ENCODE data around the gene SOAT2. TPM values are rescaled to one million over a fixed set of nuclear protein-coding genes. Genes with fewer than 3 reads are reported as not detected.

SOAT2 gene
- polyA plus RNA-seq (2013, experiment 1 of 2): not detected
- polyA plus RNA-seq (2013, experiment 2 of 2): not detected

- H3K9me3 ChIP-seq (ENCODE audit: control insufficient read depth, low read length): no peaks in the 10 kb centered on the region
- H3K27ac ChIP-seq (ENCODE audit: low read depth, low read length, severe bottlenecking): peak within 1 kb of the TSS; percentile 66
- H3K4me1 ChIP-seq (ENCODE audit: control insufficient read depth, insufficient read depth, low read length, poor library complexity, severe bottlenecking): peaks cover 26% of the 10 kb centered on the region
- no peak within 1 kb of the TSS for H3K4me3 ChIP-seq (ENCODE audit: extremely low read depth, insufficient read depth, low read length, poor library complexity, severe bottlenecking)
- no peaks in the 10 kb centered on the region for H3K36me3 ChIP-seq (ENCODE audit: control insufficient read depth, insufficient read depth, low read length)
- WGBS, 2 experiments (ENCODE audit: insufficient coverage in 2 of 2): 86 to 87% methylated on average over 9 to 20 of the region's 23 CpGs
Measured at GRCh38 chr12:53102883-53103807, at the start of gene SOAT2. TSS of gene SOAT2 (plus strand) at chr12:53103486. CDS start at chr12:53103578, 92 bp downstream.

- 1 to 4% methylated on average over 12 to 38 of the region's 48 CpGs for WGBS, 2 experiments (ENCODE audit: insufficient coverage in 2 of 2)
- H3K9me3 ChIP-seq (ENCODE audit: control insufficient read depth, low read length): no peaks in the 10 kb centered on the region
- peaks cover 43% of the 10 kb centered on the region for H3K4me1 ChIP-seq (ENCODE audit: control insufficient read depth, insufficient read depth, low read length, poor library complexity, severe bottlenecking)
- peak overlapping the region; percentile 65 for H3K4me3 ChIP-seq (ENCODE audit: extremely low read depth, insufficient read depth, low read length, poor library complexity, severe bottlenecking)
- H3K27ac ChIP-seq (ENCODE audit: low read depth, low read length, severe bottlenecking): peak overlapping the region; percentile 36
- peaks cover 4% of the 10 kb centered on the region for H3K36me3 ChIP-seq (ENCODE audit: control insufficient read depth, insufficient read depth, low read length)
Measured at GRCh38 chr12:53054112-53054878, 49.0 kb upstream of the SOAT2 start.

- Histone ChIP-seq H3K4me1 (ENCODE audit: control insufficient read depth, insufficient read depth, low read length, poor library complexity, severe bottlenecking) (peaks cover 32% of the 10 kb centered on the region), H3K9me3 (ENCODE audit: control insufficient read depth, low read length) (no peaks in the 10 kb centered on the region), H3K27ac (ENCODE audit: low read depth, low read length, severe bottlenecking) (no peak overlapping the region), H3K36me3 (ENCODE audit: control insufficient read depth, insufficient read depth, low read length) (peaks cover 4% of the 10 kb centered on the region), H3K4me3 (ENCODE audit: extremely low read depth, insufficient read depth, low read length, poor library complexity, severe bottlenecking) (no peak overlapping the region)
- 91 to 94% methylated on average over 10 to 13 of the region's 15 CpGs for WGBS, 2 experiments (ENCODE audit: insufficient coverage in 2 of 2)
Measured at GRCh38 chr12:53055471-53056266, 47.6 kb upstream of the SOAT2 start.

- H3K9me3 ChIP-seq (ENCODE audit: control insufficient read depth, low read length): no peaks in the 10 kb centered on the region
- H3K4me3 ChIP-seq (ENCODE audit: extremely low read depth, insufficient read depth, low read length, poor library complexity, severe bottlenecking): no peak overlapping the region
- WGBS, 2 experiments (ENCODE audit: insufficient coverage in 2 of 2): 84 to 97% methylated on average over 4 to 5 of the region's 5 CpGs
- peaks cover 4% of the 10 kb centered on the region for H3K36me3 ChIP-seq (ENCODE audit: control insufficient read depth, insufficient read depth, low read length)
- H3K4me1 ChIP-seq (ENCODE audit: control insufficient read depth, insufficient read depth, low read length, poor library complexity, severe bottlenecking): peaks cover 25% of the 10 kb centered on the region
- no peak overlapping the region for H3K27ac ChIP-seq (ENCODE audit: low read depth, low read length, severe bottlenecking)
Measured at GRCh38 chr12:53056296-53056695, 47.0 kb upstream of the SOAT2 start.

GRCh38 chr12:53056901-53057300 is 46.4 kb upstream of the SOAT2 start:
- H3K4me1 ChIP-seq (ENCODE audit: control insufficient read depth, insufficient read depth, low read length, poor library complexity, severe bottlenecking): peaks cover 19% of the 10 kb centered on the region
- no peak overlapping the region for H3K4me3 ChIP-seq (ENCODE audit: extremely low read depth, insufficient read depth, low read length, poor library complexity, severe bottlenecking)
- no peak overlapping the region for H3K27ac ChIP-seq (ENCODE audit: low read depth, low read length, severe bottlenecking)
- H3K36me3 ChIP-seq (ENCODE audit: control insufficient read depth, insufficient read depth, low read length): peaks cover 4% of the 10 kb centered on the region
- WGBS, 2 experiments (ENCODE audit: insufficient coverage in 2 of 2): 92 to 100% methylated on average over 3 to 6 of the region's 7 CpGs
- no peaks in the 10 kb centered on the region for H3K9me3 ChIP-seq (ENCODE audit: control insufficient read depth, low read length)

- Histone ChIP-seq H3K27ac (ENCODE audit: low read depth, low read length, severe bottlenecking) (no peak overlapping the region), H3K4me3 (ENCODE audit: extremely low read depth, insufficient read depth, low read length, poor library complexity, severe bottlenecking) (no peak overlapping the region), H3K36me3 (ENCODE audit: control insufficient read depth, insufficient read depth, low read length) (peaks cover 8% of the 10 kb centered on the region), H3K4me1 (ENCODE audit: control insufficient read depth, insufficient read depth, low read length, poor library complexity, severe bottlenecking) (peaks cover 13% of the 10 kb centered on the region), H3K9me3 (ENCODE audit: control insufficient read depth, low read length) (no peaks in the 10 kb centered on the region)
- 95 to 98% methylated on average over 8 to 10 of the region's 13 CpGs for WGBS, 2 experiments (ENCODE audit: insufficient coverage in 2 of 2)
Measured at GRCh38 chr12:53057816-53058500, 45.3 kb upstream of the SOAT2 start.

- Histone ChIP-seq H3K9me3 (ENCODE audit: control insufficient read depth, low read length) (no peaks in the 10 kb centered on the region), H3K27ac (ENCODE audit: low read depth, low read length, severe bottlenecking) (no peak overlapping the region), H3K36me3 (ENCODE audit: control insufficient read depth, insufficient read depth, low read length) (peaks cover 15% of the 10 kb centered on the region), H3K4me3 (ENCODE audit: extremely low read depth, insufficient read depth, low read length, poor library complexity, severe bottlenecking) (no peak overlapping the region), H3K4me1 (ENCODE audit: control insufficient read depth, insufficient read depth, low read length, poor library complexity, severe bottlenecking) (peaks cover 8% of the 10 kb centered on the region)
- WGBS, 2 experiments (ENCODE audit: insufficient coverage in 2 of 2): 90 to 94% methylated on average over 15 to 27 of the region's 35 CpGs
Measured at GRCh38 chr12:53058674-53059433, 44.4 kb upstream of the SOAT2 start.

GRCh38 chr12:53059434-53060063 is 43.7 kb upstream of the SOAT2 start:
- 96% methylated on average over 17 to 24 of the region's 24 CpGs for WGBS, 2 experiments (ENCODE audit: insufficient coverage in 2 of 2)
- Histone ChIP-seq H3K27ac (ENCODE audit: low read depth, low read length, severe bottlenecking) (no peak overlapping the region), H3K4me1 (ENCODE audit: control insufficient read depth, insufficient read depth, low read length, poor library complexity, severe bottlenecking) (peaks cover 7% of the 10 kb centered on the region)

GRCh38 chr12:53060064-53060720 is 43.1 kb upstream of the SOAT2 start:
- no peak overlapping the region for H3K27ac ChIP-seq (ENCODE audit: low read depth, low read length, severe bottlenecking)
- 92 to 96% methylated on average over 16 of the region's 17 CpGs for WGBS, 2 experiments (ENCODE audit: insufficient coverage in 2 of 2)
- H3K4me3 ChIP-seq (ENCODE audit: extremely low read depth, insufficient read depth, low read length, poor library complexity, severe bottlenecking): no peak overlapping the region
- H3K9me3 ChIP-seq (ENCODE audit: control insufficient read depth, low read length): no peaks in the 10 kb centered on the region
- peaks cover 3% of the 10 kb centered on the region for H3K4me1 ChIP-seq (ENCODE audit: control insufficient read depth, insufficient read depth, low read length, poor library complexity, severe bottlenecking)
- H3K36me3 ChIP-seq (ENCODE audit: control insufficient read depth, insufficient read depth, low read length): peaks cover 17% of the 10 kb centered on the region

More at GRCh38 chr12:53059434-53060063, 43.7 kb upstream of the SOAT2 start:
- Histone ChIP-seq H3K9me3 (ENCODE audit: control insufficient read depth, low read length) (no peaks in the 10 kb centered on the region), H3K4me3 (ENCODE audit: extremely low read depth, insufficient read depth, low read length, poor library complexity, severe bottlenecking) (no peak overlapping the region), H3K36me3 (ENCODE audit: control insufficient read depth, insufficient read depth, low read length) (peaks cover 17% of the 10 kb centered on the region)
